Measurements from ENCODE around the gene NEK5.

DNA sequence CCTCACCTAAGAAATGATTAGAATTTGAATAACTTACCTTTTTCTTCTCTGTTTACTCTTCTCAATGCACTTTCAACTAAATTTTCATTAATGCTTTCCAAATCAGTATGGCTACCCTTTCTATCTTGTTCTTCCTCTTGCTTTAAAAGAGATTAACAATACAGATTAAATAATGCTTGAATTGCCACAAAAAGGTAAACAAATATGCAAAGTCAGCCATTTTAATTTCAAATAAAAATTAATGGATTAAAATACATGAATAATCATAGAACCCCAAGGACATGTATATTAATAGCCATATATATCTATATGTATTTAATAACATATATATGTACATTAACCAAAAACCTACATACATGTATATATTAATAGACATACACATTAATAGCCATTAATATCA, 7.9 kb upstream of the NEK5 start:
- TF ChIP-seq POLR2A (IDR thresholded peaks at IDR 0.05), result no peak
- TF ChIP-seq CTCF (IDR thresholded peaks at IDR 0.05), result no peak

All from prostate gland (tissue), 2 donors.